ENCODE results near the gene MYOF.

DNA sequence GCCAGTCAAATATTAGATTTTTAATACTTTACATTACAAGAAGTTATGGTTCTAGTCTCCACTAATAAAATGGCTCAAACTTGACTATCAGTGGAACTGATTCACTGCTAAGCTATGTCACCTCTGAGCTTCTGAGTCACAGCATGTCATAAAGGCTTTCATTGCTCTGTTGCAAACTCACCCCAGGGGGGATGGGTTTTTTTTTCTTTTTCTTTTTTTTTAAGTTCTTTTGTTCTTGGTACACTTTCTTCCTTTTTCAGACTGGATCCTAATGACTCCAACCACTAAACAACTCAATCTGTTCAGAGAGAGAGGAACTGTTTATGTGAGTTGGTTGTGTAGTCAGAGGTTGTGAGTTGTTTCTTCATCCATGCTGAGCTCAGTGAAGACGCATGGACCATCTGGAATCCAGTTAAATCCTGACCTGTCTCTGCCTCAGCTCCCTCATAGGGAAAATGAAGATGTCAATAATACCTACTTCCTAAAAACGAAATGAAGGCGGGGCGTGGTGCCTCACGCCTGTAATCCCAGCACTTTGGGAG lies 11.0 kb downstream of the MYOF start:
- TF ChIP-seq POLR2A (IDR thresholded peaks at IDR 0.05) = no peak
- TF ChIP-seq, protein P1, sequence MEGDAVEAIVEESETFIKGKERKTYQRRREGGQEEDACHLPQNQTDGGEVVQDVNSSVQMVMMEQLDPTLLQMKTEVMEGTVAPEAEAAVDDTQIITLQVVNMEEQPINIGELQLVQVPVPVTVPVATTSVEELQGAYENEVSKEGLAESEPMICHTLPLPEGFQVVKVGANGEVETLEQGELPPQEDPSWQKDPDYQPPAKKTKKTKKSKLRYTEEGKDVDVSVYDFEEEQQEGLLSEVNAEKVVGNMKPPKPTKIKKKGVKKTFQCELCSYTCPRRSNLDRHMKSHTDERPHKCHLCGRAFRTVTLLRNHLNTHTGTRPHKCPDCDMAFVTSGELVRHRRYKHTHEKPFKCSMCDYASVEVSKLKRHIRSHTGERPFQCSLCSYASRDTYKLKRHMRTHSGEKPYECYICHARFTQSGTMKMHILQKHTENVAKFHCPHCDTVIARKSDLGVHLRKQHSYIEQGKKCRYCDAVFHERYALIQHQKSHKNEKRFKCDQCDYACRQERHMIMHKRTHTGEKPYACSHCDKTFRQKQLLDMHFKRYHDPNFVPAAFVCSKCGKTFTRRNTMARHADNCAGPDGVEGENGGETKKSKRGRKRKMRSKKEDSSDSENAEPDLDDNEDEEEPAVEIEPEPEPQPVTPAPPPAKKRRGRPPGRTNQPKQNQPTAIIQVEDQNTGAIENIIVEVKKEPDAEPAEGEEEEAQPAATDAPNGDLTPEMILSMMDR (IDR thresholded peaks at IDR 0.05) = no peak
